Osteoblast (primary cell): ENCODE data around the gene TTLL10. TPM values are rescaled to one million over a fixed set of nuclear protein-coding genes. Genes with fewer than 3 reads are reported as not detected.
"Not testable (repeated sequence)": the region's sequence is repeated elsewhere in the genome, so short reads cannot be mapped to it uniquely, and the experiment has no call there.

Experiments
- DNase-seq: peaks from one replicate; pipeline ENCODE4 v3.0.0; 2011; ENCODE audit warnings: low spot score, mixed read lengths; ENCODE audit not compliant: insufficient read length; ENCODE audit errors: missing footprints
- H2AFZ ChIP-seq: 2 replicates; pipeline ENCODE4 v1.6.0; 2011; ENCODE audit warnings: mild to moderate bottlenecking, low read length
- H3K27ac ChIP-seq: 2 replicates; pipeline ENCODE4 v1.5.1; 2011; ENCODE audit warnings: mild to moderate bottlenecking, low read depth, low read length, moderate library complexity
- H3K27me3 ChIP-seq: 2 replicates; pipeline ENCODE4 v1.6.0; 2012; ENCODE audit warnings: mild to moderate bottlenecking, control low read depth, inconsistent platforms, low read length, moderate library complexity; ENCODE audit not compliant: insufficient read depth
- H3K36me3 ChIP-seq: 2 replicates; pipeline ENCODE4 v1.5.1; 2011; ENCODE audit warnings: mild to moderate bottlenecking, low read length, control low read depth, moderate library complexity; ENCODE audit not compliant: insufficient read depth
- H3K4me1 ChIP-seq: 2 replicates; pipeline ENCODE4 v1.5.1; 2011; ENCODE audit warnings: mild to moderate bottlenecking, low read length, control low read depth, moderate library complexity; ENCODE audit not compliant: insufficient read depth
- H3K4me2 ChIP-seq: 2 replicates; pipeline ENCODE4 v1.6.0; 2011; ENCODE audit warnings: mild to moderate bottlenecking, low read length; ENCODE audit not compliant: insufficient read depth
- H3K4me3 ChIP-seq: fragments of 200-600 bp; sonication (generic); 3 replicates; pipeline ENCODE4 v1.5.1; 2012; ENCODE audit warnings: mild to moderate bottlenecking, low read length, inconsistent platforms; ENCODE audit not compliant: insufficient read depth
- H3K79me2 ChIP-seq: 2 replicates; pipeline ENCODE4 v1.6.0; 2012; ENCODE audit warnings: mild to moderate bottlenecking, low read length, control low read depth, inconsistent platforms; ENCODE audit not compliant: insufficient read depth
- H3K9me3 ChIP-seq: 2 replicates; pipeline ENCODE4 v1.5.1; 2011; ENCODE audit warnings: low read depth, low read length, control low read depth
- H4K20me1 ChIP-seq: 2 replicates; pipeline ENCODE4 v1.6.0; 2012; ENCODE audit warnings: mild to moderate bottlenecking, low read length, control low read depth; ENCODE audit not compliant: insufficient read depth
- CTCF ChIP-seq: IDR thresholded peaks from 2 replicates; pipeline ENCODE4 v1.5.1; 2011; ENCODE audit warnings: mild to moderate bottlenecking, low read depth, low read length, moderate library complexity; ENCODE audit errors: extremely low read depth
- total RNA-seq: library from RNA; depleted of rRNA; stranded (reverse); fragments of >200 nt; gene quantifications from 2 replicates; pipeline ENCODE4 v1.2.3, GENCODE V29; 2012

TTLL10 gene
- total RNA-seq, 1 donor = not detected

GRCh38 chr1:1148569-1148968, 25.1 kb upstream of the TTLL10 start:
- Histone ChIP-seq H2AFZ (no peak overlapping the region), H4K20me1 (no peaks in the 10 kb centered on the region), H3K27ac (no peak overlapping the region), H3K27me3 (no peaks in the 10 kb centered on the region), H3K79me2 (no peaks in the 10 kb centered on the region), H3K36me3 (no peaks in the 10 kb centered on the region), H3K9me3 (no peaks in the 10 kb centered on the region), H3K4me2 (no peak overlapping the region), H3K4me3 (no peak overlapping the region), H3K4me1 (no peaks in the 10 kb centered on the region)
- no peak for TF ChIP-seq CTCF
- DNase-seq = no peak

GRCh38 chr1:1149416-1149815, 24.3 kb upstream of the TTLL10 start:
- Histone ChIP-seq H3K9me3 (no peaks in the 10 kb centered on the region), H3K27me3 (no peaks in the 10 kb centered on the region), H3K4me1 (no peaks in the 10 kb centered on the region), H3K79me2 (no peaks in the 10 kb centered on the region), H3K4me3 (no peak overlapping the region), H2AFZ (no peak overlapping the region), H3K27ac (no peak overlapping the region), H3K36me3 (no peaks in the 10 kb centered on the region), H3K4me2 (no peak overlapping the region), H4K20me1 (no peaks in the 10 kb centered on the region)
- no peak for DNase-seq
- no peak for TF ChIP-seq CTCF

- TF ChIP-seq CTCF = no peak
- Histone ChIP-seq H2AFZ (no peak overlapping the region), H3K27ac (no peak overlapping the region), H3K9me3 (no peaks in the 10 kb centered on the region), H3K27me3 (no peaks in the 10 kb centered on the region), H3K4me1 (no peaks in the 10 kb centered on the region), H3K79me2 (no peaks in the 10 kb centered on the region), H3K4me2 (no peak overlapping the region), H4K20me1 (no peaks in the 10 kb centered on the region), H3K4me3 (no peak overlapping the region), H3K36me3 (no peaks in the 10 kb centered on the region)
- DNase-seq = no peak
Observed at GRCh38 chr1:1150100-1150499, 23.6 kb upstream of the TTLL10 start.

GRCh38 chr1:1151306-1151705, 22.4 kb upstream of the TTLL10 start:
- Histone ChIP-seq H3K4me3 (no peak overlapping the region), H3K4me2 (no peak overlapping the region), H4K20me1 (no peaks in the 10 kb centered on the region), H3K9me3 (no peaks in the 10 kb centered on the region), H3K4me1 (no peaks in the 10 kb centered on the region), H3K36me3 (no peaks in the 10 kb centered on the region), H3K27ac (no peak overlapping the region), H3K79me2 (no peaks in the 10 kb centered on the region), H3K27me3 (no peaks in the 10 kb centered on the region), H2AFZ (no peak overlapping the region)
- DNase-seq = no peak
- no peak for TF ChIP-seq CTCF

GRCh38 chr1:1152431-1152830, 21.2 kb upstream of the TTLL10 start:
- not testable (repeated sequence) for H3K79me2 ChIP-seq, H2AFZ ChIP-seq, H3K4me2 ChIP-seq, H3K27ac ChIP-seq, DNase-seq, H4K20me1 ChIP-seq, H3K9me3 ChIP-seq, H3K36me3 ChIP-seq, H3K27me3 ChIP-seq, H3K4me3 ChIP-seq, H3K4me1 ChIP-seq

GRCh38 chr1:1153215-1153614, 20.5 kb upstream of the TTLL10 start:
- not testable (repeated sequence) for H3K27me3 ChIP-seq, H3K4me1 ChIP-seq

More at GRCh38 chr1:1153215-1153614, 20.5 kb upstream of the TTLL10 start:
- not testable (repeated sequence) for H3K4me2 ChIP-seq, H4K20me1 ChIP-seq, H3K27ac ChIP-seq, H3K36me3 ChIP-seq, H2AFZ ChIP-seq, DNase-seq, H3K79me2 ChIP-seq, H3K4me3 ChIP-seq, H3K9me3 ChIP-seq
